K562 (cell line): Measurements from ENCODE around the gene PIP5K1B. TPM values are rescaled to one million over a fixed set of nuclear protein-coding genes. Genes with fewer than 3 reads are reported as not detected.

ENCODE experiments used
- CBFA2T3 ChIP-seq: fragments of 450-650 bp; IDR thresholded peaks from 2 replicates; pipeline ENCODE4 v1.6.1; 2017
- DNMT1 ChIP-seq: fragments of 450-650 bp; IDR thresholded peaks from 2 replicates; pipeline ENCODE4 v1.6.1; 2016; ENCODE audit warnings: antibody characterized with exemption, mild to moderate bottlenecking
- E4F1 ChIP-seq: fragments of 250-450 bp; sonication (Bioruptor Pico); IDR thresholded peaks from 2 replicates; pipeline ENCODE4 v1.5.0; 2021; ENCODE audit warnings: mild to moderate bottlenecking, borderline replicate concordance
- KAT2B ChIP-seq: IDR thresholded peaks from one replicate; pipeline ENCODE4 v1.6.1; 2012; ENCODE audit warnings: low read depth, mild to moderate bottlenecking, control low read depth, inconsistent platforms, low read length, moderate library complexity
- MAFG ChIP-seq: fragments of 450-650 bp; conservative IDR thresholded peaks from 2 replicates; pipeline ENCODE4 v1.6.1; 2016; ENCODE audit warnings: missing genetic modification characterization, missing compliant biosample characterization
- MEIS2 ChIP-seq: fragments of 450-650 bp; IDR thresholded peaks from 2 replicates; pipeline ENCODE4 v1.6.1; 2014; ENCODE audit warnings: mild to moderate bottlenecking; ENCODE audit not compliant: partially characterized antibody
- NFRKB ChIP-seq: fragments of 450-650 bp; IDR thresholded peaks from 2 replicates; pipeline ENCODE4 v1.6.1; 2016; ENCODE audit warnings: low read depth
- NR2F6 ChIP-seq: fragments of 450-650 bp; formaldehyde crosslinking; IDR thresholded peaks from 2 replicates; pipeline ENCODE4 v1.4.0; 2020; ENCODE audit warnings: mild to moderate bottlenecking
- POLR2AphosphoS5 ChIP-seq: IDR thresholded peaks from 2 replicates; pipeline ENCODE4 v1.6.1; 2011; ENCODE audit warnings: mild to moderate bottlenecking, low read depth, low read length, moderate library complexity; ENCODE audit not compliant: control insufficient read depth, insufficient read depth
- POU5F1 ChIP-seq: fragments of 150-350 bp; IDR thresholded peaks from 2 replicates; pipeline ENCODE4 v1.6.1; 2014; ENCODE audit warnings: borderline replicate concordance, low read length, low read depth, mild to moderate bottlenecking; ENCODE audit not compliant: partially characterized antibody
- RBFOX2 ChIP-seq: fragments of 200-400 bp; formaldehyde crosslinking; IDR thresholded peaks from 2 replicates; pipeline ENCODE4 v1.6.1; 2017; ENCODE audit warnings: low read depth, mild to moderate bottlenecking, low read length, moderate library complexity
- SMAD1 ChIP-seq: fragments of 150-350 bp; IDR thresholded peaks from 2 replicates; pipeline ENCODE4 v1.6.1; 2014; ENCODE audit warnings: low read length, low read depth; ENCODE audit not compliant: partially characterized antibody
- SMARCA4 ChIP-seq: fragments of 450-650 bp; IDR thresholded peaks from 2 replicates; pipeline ENCODE4 v1.6.1; 2016
- SOX6 ChIP-seq: fragments of 450-650 bp; IDR thresholded peaks from 2 replicates; pipeline ENCODE4 v1.6.1; 2014; ENCODE audit warnings: mild to moderate bottlenecking
- ZBTB17 ChIP-seq: fragments of 450-650 bp; formaldehyde crosslinking; IDR thresholded peaks from 2 replicates; pipeline ENCODE4 v1.4.0; 2020; ENCODE audit warnings: mild to moderate bottlenecking
- ZEB2 ChIP-seq: fragments of 450-650 bp; IDR thresholded peaks from 2 replicates; pipeline ENCODE4 v1.6.1; 2016
- ZNF764 ChIP-seq: fragments of 250-450 bp; sonication (Bioruptor Pico); IDR thresholded peaks from 2 replicates; pipeline ENCODE4 v1.4.0; 2020; ENCODE audit warnings: low read depth, mild to moderate bottlenecking, moderate library complexity
- polyA plus RNA-seq, 8 experiments: library from polyadenylated mRNA; depleted of rRNA in 4 of 8; stranded (reverse) in 5 of 8; unstranded in 3 of 8; fragments of >200 nt; fragmentation: Nextera tagmentation in 2 of 8; fragmentation: Illumina TruSeq in 1 of 8; extraction: Ambion mirVana in 2 of 8; extraction: Trizol in 1 of 8; gene quantifications; 2 replicates each; pipeline versions ENCODE4 v1.2.1 to v1.2.3, GENCODE V29; 2011 to 2014; ENCODE audit warnings: inconsistent platforms in 1 of 8, missing spikeins in 1 of 8
- total RNA-seq, 7 experiments: library from RNA; depleted of rRNA in 6 of 7; stranded (reverse); fragments of >200 nt in 6 of 7; fragmentation: Illumina TruSeq in 2 of 7; extraction: Trizol in 2 of 7; gene quantifications; 2 replicates each; pipeline versions ENCODE4 v1.2.1 to v1.2.3, GENCODE V29; 2011 to 2021; ENCODE audit warnings: low replicate concordance in 1 of 7
- TF ChIP-seq, protein P1 (sequence below): fragments of 450-650 bp; IDR thresholded peaks from 2 replicates; pipeline ENCODE4 v1.6.1; 2016; ENCODE audit warnings: antibody characterized with exemption
- TF ChIP-seq, protein P2 (sequence below), 2 experiments: IDR thresholded peaks; 2 replicates each; pipeline ENCODE4 v1.6.1; 2012; ENCODE audit warnings: improper control_type of control experiment in 2 of 2, low read depth in 2 of 2, low read length in 2 of 2, borderline replicate concordance in 1 of 2

The PIP5K1B gene
- total and polyA plus RNA-seq, 9 of the 15 experiments (the other 6 are each of a cell fraction or from before 2014, with no cell fraction given): 3.1 to 12.9 (median 7.4) TPM

DNA sequence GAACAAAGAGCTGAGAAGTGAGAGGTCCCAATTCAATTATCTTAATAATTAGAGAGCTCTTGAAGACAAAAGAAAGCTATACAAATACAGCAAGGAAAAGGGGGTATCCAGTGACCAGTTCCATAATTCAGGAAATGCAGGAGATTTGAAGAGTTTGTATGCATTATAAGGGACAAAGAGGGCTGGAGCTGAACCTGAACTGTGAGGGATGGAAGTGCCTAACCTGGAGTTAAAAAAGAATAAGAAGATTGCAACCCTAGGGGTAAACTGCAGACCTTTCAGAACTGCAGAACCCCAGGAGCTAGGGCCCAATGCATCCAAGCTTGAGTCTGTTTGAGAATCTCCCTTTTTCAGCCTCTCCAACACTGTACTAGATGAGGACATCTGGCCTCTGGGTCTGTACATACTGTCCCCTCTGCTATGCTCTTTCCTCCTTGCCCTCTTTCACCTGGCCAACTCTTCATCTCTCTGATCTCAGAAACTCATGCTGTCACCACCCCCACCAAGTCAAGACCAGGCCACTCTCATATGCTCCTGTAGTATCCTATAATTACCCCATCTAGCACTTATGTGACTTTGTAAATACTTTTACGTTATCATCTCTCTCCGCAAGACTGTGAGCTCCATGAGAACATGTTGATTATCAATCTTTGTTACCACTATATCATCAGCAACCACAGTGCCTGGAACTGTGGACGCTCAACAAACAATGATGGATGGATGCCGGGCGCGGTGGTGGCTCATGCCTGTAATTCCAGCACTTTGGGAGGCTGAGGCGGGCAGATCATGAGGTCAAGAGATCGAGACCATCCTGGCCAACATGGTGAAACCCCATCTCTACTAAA is 315.5 kb downstream of the PIP5K1B start (continued):
- TF ChIP-seq MAFG (tag) (no peak), SOX6 (peak; percentile 67), KAT2B (no peak), POU5F1 (no peak), CBFA2T3 (peak; percentile 82), POLR2AphosphoS5 (no peak), MEIS2 (peak; percentile 86), NR2F6 (no peak), ZEB2 (peak; percentile 42; the same call in 1 of the 2 replicates), SMAD1 (no peak), RBFOX2 (no peak), ZNF764 (CRISPR knock-in tag) (no peak), NFRKB (no peak; the same call in 1 of the 2 replicates), E4F1 (no peak), SMARCA4 (peak; percentile 63; the same call in 1 of the 2 replicates), DNMT1 (no peak), ZBTB17 (CRISPR knock-in tag) (peak; percentile 42; the same call in 1 of the 2 replicates)
- TF ChIP-seq, protein P1, sequence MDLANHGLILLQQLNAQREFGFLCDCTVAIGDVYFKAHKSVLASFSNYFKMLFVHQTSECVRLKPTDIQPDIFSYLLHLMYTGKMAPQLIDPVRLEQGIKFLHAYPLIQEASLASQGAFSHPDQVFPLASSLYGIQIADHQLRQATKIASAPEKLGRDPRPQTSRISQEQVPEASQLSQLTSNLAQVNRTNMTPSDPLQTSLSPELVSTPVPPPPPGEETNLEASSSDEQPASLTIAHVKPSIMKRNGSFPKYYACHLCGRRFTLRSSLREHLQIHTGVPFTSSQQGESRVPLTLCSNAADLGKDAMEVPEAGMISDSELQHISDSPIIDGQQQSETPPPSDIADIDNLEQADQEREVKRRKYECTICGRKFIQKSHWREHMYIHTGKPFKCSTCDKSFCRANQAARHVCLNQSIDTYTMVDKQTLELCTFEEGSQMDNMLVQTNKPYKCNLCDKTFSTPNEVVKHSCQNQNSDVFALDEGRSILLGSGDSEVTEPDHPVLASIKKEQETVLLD: 0 out of 2 replicates have a peak, but pooled peaks have one; percentile 28
- TF ChIP-seq, protein P2, sequence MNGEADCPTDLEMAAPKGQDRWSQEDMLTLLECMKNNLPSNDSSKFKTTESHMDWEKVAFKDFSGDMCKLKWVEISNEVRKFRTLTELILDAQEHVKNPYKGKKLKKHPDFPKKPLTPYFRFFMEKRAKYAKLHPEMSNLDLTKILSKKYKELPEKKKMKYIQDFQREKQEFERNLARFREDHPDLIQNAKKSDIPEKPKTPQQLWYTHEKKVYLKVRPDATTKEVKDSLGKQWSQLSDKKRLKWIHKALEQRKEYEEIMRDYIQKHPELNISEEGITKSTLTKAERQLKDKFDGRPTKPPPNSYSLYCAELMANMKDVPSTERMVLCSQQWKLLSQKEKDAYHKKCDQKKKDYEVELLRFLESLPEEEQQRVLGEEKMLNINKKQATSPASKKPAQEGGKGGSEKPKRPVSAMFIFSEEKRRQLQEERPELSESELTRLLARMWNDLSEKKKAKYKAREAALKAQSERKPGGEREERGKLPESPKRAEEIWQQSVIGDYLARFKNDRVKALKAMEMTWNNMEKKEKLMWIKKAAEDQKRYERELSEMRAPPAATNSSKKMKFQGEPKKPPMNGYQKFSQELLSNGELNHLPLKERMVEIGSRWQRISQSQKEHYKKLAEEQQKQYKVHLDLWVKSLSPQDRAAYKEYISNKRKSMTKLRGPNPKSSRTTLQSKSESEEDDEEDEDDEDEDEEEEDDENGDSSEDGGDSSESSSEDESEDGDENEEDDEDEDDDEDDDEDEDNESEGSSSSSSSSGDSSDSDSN (IDR thresholded peaks at IDR 0.05; ENCODE audit: borderline replicate concordance in 1 of 2, low read depth in 2 of 2, low read length in 2 of 2): no peak
